K562 (cell line): ENCODE data around the gene RTF2. TPM values are rescaled to one million over a fixed set of nuclear protein-coding genes. Genes with fewer than 3 reads are reported as not detected.

ENCODE experiments used
- ATAC-seq: fragments of 200-7000 bp; cut with Tn5 transposase; 3 replicates; pipeline ENCODE4 v1.9.1; 2020; ENCODE audit warnings: moderate library complexity
- BruUV-seq: library from RNA; stranded (reverse); fragments of 400-500 nt; replicated peaks from 2 replicates; lab custom pipeline; 2021; lab: Mats Ljungman, UMichigan
- CTCF ChIA-PET: fragments of 300-600 bp; formaldehyde crosslinking; extraction: SDS; loops from one replicate; lab custom pipeline; 2021; ENCODE audit warnings: low intra/inter-chr PET ratio; lab: Yijun Ruan, JAX
- POLR2A ChIA-PET: fragments of 300-600, 350-650 bp; sonication (Branson Sonifier 250); formaldehyde crosslinking; extraction: SDS; loops from one replicate; lab custom pipeline; 2021; ENCODE audit warnings: antibody characterized with exemption, inconsistent platforms; lab: Yijun Ruan, JAX
- DNase-seq, 4 experiments: peaks; one replicate each; pipeline versions ENCODE4 v3.0.0 to v3.0.0-alpha.2; 2011 to 2018; ENCODE audit warnings: low spot score in 3 of 4, mixed read lengths in 3 of 4; ENCODE audit errors: extremely low read depth in 1 of 4
- FAIRE-seq: peaks from 2 replicates; lab custom pipeline; 2011; peaks lifted over from hg19 to GRCh38; lab: Jason Lieb, UNC
- H2AFZ ChIP-seq: 2 replicates; pipeline ENCODE4 v1.6.0; 2011; ENCODE audit warnings: low read depth, low read length, control low read depth, inconsistent platforms
- H3K27ac ChIP-seq: fragments of 200-600 bp; 3 replicates; pipeline ENCODE4 v1.8.0; 2011; ENCODE audit warnings: low read depth, mild to moderate bottlenecking, control low read depth, inconsistent platforms, low read length, moderate library complexity, mixed read lengths; ENCODE audit errors: extremely low read depth
- H3K27me3 ChIP-seq, 2 experiments: fragments of 300-600 bp in 1 of 2; 2 replicates in 1 of 2; 3 replicates in 1 of 2; pipeline versions ENCODE4 v1.6.0 to v1.8.0; 2011; ENCODE audit warnings: inconsistent platforms in 2 of 2, low read length in 2 of 2, mild to moderate bottlenecking in 1 of 2, mixed read lengths in 1 of 2, moderate library complexity in 1 of 2; ENCODE audit not compliant: control insufficient read depth in 2 of 2, insufficient read depth in 2 of 2
- H3K36me3 ChIP-seq: fragments of 300-600 bp; 3 replicates; pipeline ENCODE4 v1.8.0; 2011; ENCODE audit warnings: mild to moderate bottlenecking, low read length, inconsistent platforms; ENCODE audit not compliant: control insufficient read depth, insufficient read depth
- H3K4me1 ChIP-seq, 2 experiments: fragments of 200-600 bp in 1 of 2; replicated peaks in 1 of 2; 2 replicates in 1 of 2; 3 replicates in 1 of 2; pipeline versions ENCODE4 v1.5.1 to v1.8.0; 2011; ENCODE audit warnings: inconsistent platforms in 2 of 2, low read length in 2 of 2, mild to moderate bottlenecking in 1 of 2, mixed read lengths in 1 of 2, moderate library complexity in 1 of 2; ENCODE audit not compliant: control insufficient read depth in 2 of 2, insufficient read depth in 2 of 2
- H3K4me2 ChIP-seq: 2 replicates; pipeline ENCODE4 v1.6.1; 2011; ENCODE audit warnings: low read length, control low read depth, inconsistent platforms, mixed read lengths; ENCODE audit not compliant: insufficient read depth
- H3K4me3 ChIP-seq: fragments of 200-600 bp; sonication (generic), shearing (Covaris generic); 2 replicates; pipeline ENCODE4 v1.5.1; 2016; ENCODE audit warnings: control low read depth, inconsistent platforms
- H3K79me2 ChIP-seq: fragments of 200-600 bp; 3 replicates; pipeline ENCODE4 v1.8.0; 2011; ENCODE audit warnings: low read length, inconsistent platforms; ENCODE audit not compliant: control insufficient read depth, insufficient read depth
- H3K9ac ChIP-seq, 2 experiments: 2 replicates each; pipeline versions ENCODE4 v1.6.0 to v1.6.1; 2011; ENCODE audit warnings: low read depth in 2 of 2, low read length in 2 of 2, control low read depth in 1 of 2, inconsistent platforms in 1 of 2, mild to moderate bottlenecking in 1 of 2, mixed read lengths in 1 of 2; ENCODE audit not compliant: insufficient read depth in 1 of 2
- H3K9me1 ChIP-seq: one replicate; pipeline ENCODE4 v1.6.0; 2011; ENCODE audit warnings: inconsistent platforms, mild to moderate bottlenecking, low read length, moderate library complexity; ENCODE audit not compliant: control insufficient read depth, insufficient read depth
- H3K9me3 ChIP-seq: replicated peaks from 2 replicates; pipeline ENCODE4 v1.5.1; 2011; ENCODE audit warnings: low read depth, low read length, inconsistent platforms; ENCODE audit not compliant: control insufficient read depth, insufficient read depth
- H4K20me1 ChIP-seq: replicated peaks from 2 replicates; pipeline ENCODE4 v1.6.1; 2011; ENCODE audit warnings: low read length, inconsistent platforms, mixed read lengths; ENCODE audit not compliant: control insufficient read depth, insufficient read depth
- ATF2 ChIP-seq: sonication (generic); formaldehyde crosslinking; IDR thresholded peaks from 2 replicates; pipeline ENCODE4 v1.8.1; 2022; ENCODE audit warnings: missing genetic modification reagents
- CC2D1A ChIP-seq: fragments of 450-650 bp; IDR thresholded peaks from 2 replicates; pipeline ENCODE4 v1.6.1; 2017; ENCODE audit warnings: mild to moderate bottlenecking
- DMBX1 ChIP-seq: fragments of 250-450 bp; sonication (Bioruptor Pico); IDR thresholded peaks from 2 replicates; pipeline ENCODE4 v1.8.0; 2022; ENCODE audit warnings: inconsistent platforms, mild to moderate bottlenecking, moderate library complexity, borderline replicate concordance
- HMG20A ChIP-seq: fragments of 450-650 bp; formaldehyde crosslinking; conservative IDR thresholded peaks from 2 replicates; pipeline ENCODE4 v1.4.0; 2020; ENCODE audit warnings: mild to moderate bottlenecking, mixed read lengths
- JUNB ChIP-seq: fragments of 450-650 bp; formaldehyde crosslinking; conservative IDR thresholded peaks from 2 replicates; pipeline ENCODE4 v1.4.0; 2020; ENCODE audit warnings: mild to moderate bottlenecking
- MAFG ChIP-seq: fragments of 450-650 bp; conservative IDR thresholded peaks from 2 replicates; pipeline ENCODE4 v1.6.1; 2016; ENCODE audit warnings: missing genetic modification characterization, missing compliant biosample characterization
- MBD1 ChIP-seq: fragments of 250-450 bp; sonication (Bioruptor Pico); IDR thresholded peaks from 2 replicates; pipeline ENCODE4 v1.8.0; 2022; ENCODE audit warnings: inconsistent platforms
- RNF219 ChIP-seq: fragments of 250-450 bp; sonication (Bioruptor Pico); IDR thresholded peaks from 2 replicates; pipeline ENCODE4 v1.5.0; 2022; ENCODE audit warnings: mild to moderate bottlenecking
- SP2 ChIP-seq: IDR thresholded peaks from 2 replicates; pipeline ENCODE4 v1.6.1; 2011; ENCODE audit warnings: mild to moderate bottlenecking, low read depth, low read length, moderate library complexity; ENCODE audit not compliant: poor library complexity, severe bottlenecking; ENCODE audit errors: extremely low read depth
- STAG1 ChIP-seq: sonication (generic); formaldehyde crosslinking; IDR thresholded peaks from 2 replicates; pipeline ENCODE4 v1.5.0; 2020; ENCODE audit warnings: missing genetic modification reagents, borderline replicate concordance
- TAF1 ChIP-seq: IDR thresholded peaks from 2 replicates; pipeline ENCODE4 v1.6.1; 2011; ENCODE audit warnings: mild to moderate bottlenecking, low read length, moderate library complexity; ENCODE audit not compliant: insufficient read depth, control insufficient read depth, severe bottlenecking; ENCODE audit errors: extremely low read depth
- TBP ChIP-seq: optimal IDR thresholded peaks from 2 replicates; pipeline ENCODE3; 2011; ENCODE audit warnings: low read depth, low read length, improper control_type of control experiment
- TGIF2 ChIP-seq: sonication (generic); formaldehyde crosslinking; IDR thresholded peaks from 2 replicates; pipeline ENCODE4 v1.8.1; 2022; ENCODE audit warnings: mild to moderate bottlenecking, missing genetic modification reagents, moderate library complexity
- ZBTB34 ChIP-seq: fragments of 250-450 bp; sonication (Bioruptor Pico); IDR thresholded peaks from 2 replicates; pipeline ENCODE4 v1.8.0; 2021; ENCODE audit warnings: mild to moderate bottlenecking, moderate library complexity
- WGBS: fragments of 100-300 bp; shearing (Covaris generic); methylation state at CpG from one replicate; pipeline ENCODE4 v1.1.6; 2016; ENCODE audit warnings: low coverage, mixed read lengths; ENCODE audit not compliant: insufficient coverage; ENCODE audit errors: missing lambda C conversion rate; 5-methylcytosine and 5-hydroxymethylcytosine counted together
- in situ Hi-C: fragments of 300-500 bp; cut with MboI; formaldehyde crosslinking; loops from 4 replicates; pipeline ENCODE4 v1.15.0; 2018; ENCODE audit warnings: inconsistent platforms, mixed read lengths
- intact Hi-C: fragments of 100-400 bp; cut with micrococcal nuclease; formaldehyde crosslinking; loops from 2 replicates; pipeline ENCODE4 v1.14.2; 2022
- polyA plus RNA-seq, 8 experiments: library from polyadenylated mRNA; depleted of rRNA in 4 of 8; stranded (reverse) in 5 of 8; unstranded in 3 of 8; fragments of >200 nt; fragmentation: Nextera tagmentation in 2 of 8; fragmentation: Illumina TruSeq in 1 of 8; extraction: Ambion mirVana in 2 of 8; extraction: Trizol in 1 of 8; gene quantifications; 2 replicates each; pipeline versions ENCODE4 v1.2.1 to v1.2.3, GENCODE V29; 2011 to 2014; ENCODE audit warnings: inconsistent platforms in 1 of 8, missing spikeins in 1 of 8
- total RNA-seq, 7 experiments: library from RNA; depleted of rRNA in 6 of 7; stranded (reverse); fragments of >200 nt in 6 of 7; fragmentation: Illumina TruSeq in 2 of 7; extraction: Trizol in 2 of 7; gene quantifications; 2 replicates each; pipeline versions ENCODE4 v1.2.1 to v1.2.3, GENCODE V29; 2011 to 2021; ENCODE audit warnings: low replicate concordance in 1 of 7

The RTF2 gene
- total and polyA plus RNA-seq, 9 of the 15 experiments (the other 6 are each of a cell fraction or from before 2014, with no cell fraction given) = 67.0 to 177 (median 84.9) TPM

- Histone ChIP-seq H3K27me3 (no peaks in the 10 kb centered on the region), H4K20me1 (no peaks in the 10 kb centered on the region), H2AFZ (no peak overlapping the region), H3K36me3 (peaks cover 2% of the 10 kb centered on the region; the same call in 1 of the 3 replicates), H3K4me3 (no peak overlapping the region), H3K4me1 (0 out of 5 replicates have a peak, but pooled peaks cover 0 to 3% of the 10 kb centered on the region in 2 experiments), H3K4me2 (no peak overlapping the region), H3K9me3 (no peaks in the 10 kb centered on the region), H3K9ac (no peak overlapping the region), H3K9me1 (no peaks in the 10 kb centered on the region), H3K27ac (no peak overlapping the region), H3K79me2 (no peaks in the 10 kb centered on the region)
- in situ Hi-C loops = no loop called here
- BruUV-seq = no TSS peak
- POLR2A ChIA-PET = no interaction called here
- intact Hi-C loops = no loop called here
- DNase-seq = no peak
- WGBS = 83% methylated on average over 3 of the region's 3 CpGs
- CTCF ChIA-PET = no interaction called here
- ATAC-seq = no peak
- no peak for FAIRE-seq
- TF ChIP-seq JUNB (CRISPR knock-in tag) = no peak
- no peak for TF ChIP-seq DMBX1 (CRISPR knock-in tag)
- no peak for TF ChIP-seq HMG20A (CRISPR knock-in tag)
- TF ChIP-seq MBD1 (CRISPR knock-in tag) = no peak
- TF ChIP-seq MAFG (tag) = no peak
- TF ChIP-seq TBP = no peak
- no peak for TF ChIP-seq CC2D1A
- no peak for TF ChIP-seq TGIF2
- no peak for TF ChIP-seq TAF1
- no peak for TF ChIP-seq SP2
- TF ChIP-seq STAG1 (CRISPR knock-in tag) = no peak
- TF ChIP-seq RNF219 (CRISPR knock-in tag) = no peak
- TF ChIP-seq ZBTB34 (CRISPR knock-in tag) = no peak
- TF ChIP-seq ATF2 (CRISPR knock-in tag) = no peak
Measured at GRCh38 chr20:56506103-56506502, 37.7 kb downstream of the RTF2 start.
